AG10803 (cell line): ENCODE measurements around the gene PSMB3.

Experiments
- DNase-seq: peaks from one replicate; pipeline ENCODE4 v3.0.0; 2010; ENCODE audit warnings: low read depth
- H3K4me3 ChIP-seq: 2 replicates; pipeline ENCODE4 v1.5.1; 2011; ENCODE audit warnings: mild to moderate bottlenecking, low read length, control low read depth
- CTCF ChIP-seq: conservative IDR thresholded peaks from 2 replicates; pipeline ENCODE4 v1.5.1; 2011; ENCODE audit warnings: mild to moderate bottlenecking, low read length, control low read depth, inconsistent platforms

Gene PSMB3

GRCh38 chr17:38706505-38707216 is 45.9 kb upstream of the PSMB3 start:
- no peak for DNase-seq
- H3K4me3 ChIP-seq: peak overlapping the region; percentile 74
- no peak for TF ChIP-seq CTCF

- no peak for DNase-seq
- no peak overlapping the region for H3K4me3 ChIP-seq
- TF ChIP-seq CTCF: no peak
Observed at GRCh38 chr17:38707678-38708351, 44.7 kb upstream of the PSMB3 start.

- H3K4me3 ChIP-seq: no peak overlapping the region
- no peak for TF ChIP-seq CTCF
- DNase-seq: no peak
Observed at GRCh38 chr17:38709104-38709820, 43.3 kb upstream of the PSMB3 start.

- no peak for DNase-seq
- TF ChIP-seq CTCF: no peak
- H3K4me3 ChIP-seq: no peak overlapping the region
Observed at GRCh38 chr17:38709864-38710603, 42.5 kb upstream of the PSMB3 start.

- DNase-seq: no peak
- H3K4me3 ChIP-seq: no peak overlapping the region
- no peak for TF ChIP-seq CTCF
Observed at GRCh38 chr17:38710604-38710962, 42.0 kb upstream of the PSMB3 start.

- no peak for DNase-seq
- TF ChIP-seq CTCF: no peak
- H3K4me3 ChIP-seq: no peak overlapping the region
Observed at GRCh38 chr17:38710985-38711384, 41.6 kb upstream of the PSMB3 start.
